Activated CD8-positive, alpha-beta T cell treated with anti-CD3 and anti-CD28 coated beads for 36 hours (primary cell): ENCODE measurements around the gene ATP10B. TPM values are rescaled to one million over a fixed set of nuclear protein-coding genes. Genes with fewer than 3 reads are reported as not detected.

Experiments
- ATAC-seq: fragments of 200-7000 bp; cut with Tn5 transposase; one replicate; pipeline ENCODE4 v1.10.0; 2021; ENCODE audit warnings: mild to moderate bottlenecking, moderate library complexity
- CTCF ChIA-PET: fragments of 350-600 bp; sonication (Branson Sonifier 250); formaldehyde crosslinking; loops from one replicate; lab custom pipeline; 2021; ENCODE audit warnings: antibody characterized with exemption; lab: Charles Lee
- POLR2A ChIA-PET: fragments of 350-600 bp; sonication (Branson Sonifier 250); formaldehyde crosslinking; loops from one replicate; lab custom pipeline; 2021; ENCODE audit warnings: antibody characterized with exemption; lab: Charles Lee
- DNase-seq: peaks from one replicate; pipeline ENCODE4 v3.0.0-alpha.2; 2020
- H3K27ac Mint-ChIP-seq: one replicate; pipeline ENCODE4 v1.8.0; 2021; ENCODE audit warnings: mild to moderate bottlenecking, mixed read lengths
- H3K27me3 Mint-ChIP-seq: one replicate; pipeline ENCODE4 v1.8.0; 2021; ENCODE audit warnings: mixed read lengths
- H3K36me3 Mint-ChIP-seq: one replicate; pipeline ENCODE4 v1.8.0; 2021; ENCODE audit warnings: low read depth, mixed read lengths
- H3K4me1 Mint-ChIP-seq: one replicate; pipeline ENCODE4 v1.8.0; 2021; ENCODE audit warnings: low read depth, mixed read lengths
- H3K4me3 Mint-ChIP-seq: one replicate; pipeline ENCODE4 v1.8.0; 2021; ENCODE audit warnings: mild to moderate bottlenecking, moderate library complexity, mixed read lengths
- H3K9me3 Mint-ChIP-seq: one replicate; pipeline ENCODE4 v1.8.0; 2021; ENCODE audit warnings: mixed read lengths
- intact Hi-C: fragments of 100-400 bp; cut with micrococcal nuclease; formaldehyde crosslinking; loops from one replicate; pipeline ENCODE4 v1.10.0; 2022
- total RNA-seq, 2 experiments: library from RNA; stranded (reverse); gene quantifications; one replicate each; pipeline ENCODE4 v1.2.3, GENCODE V29; 2021
- TF ChIP-seq, protein P1 (sequence below): fragments of 200-600 bp; IDR thresholded peaks from one replicate; pipeline ENCODE4 v1.8.0; 2022; ENCODE audit warnings: antibody characterized with exemption, mild to moderate bottlenecking

The ATP10B gene
- total RNA-seq, 2 experiments from 2014 or later = not detected

DNA sequence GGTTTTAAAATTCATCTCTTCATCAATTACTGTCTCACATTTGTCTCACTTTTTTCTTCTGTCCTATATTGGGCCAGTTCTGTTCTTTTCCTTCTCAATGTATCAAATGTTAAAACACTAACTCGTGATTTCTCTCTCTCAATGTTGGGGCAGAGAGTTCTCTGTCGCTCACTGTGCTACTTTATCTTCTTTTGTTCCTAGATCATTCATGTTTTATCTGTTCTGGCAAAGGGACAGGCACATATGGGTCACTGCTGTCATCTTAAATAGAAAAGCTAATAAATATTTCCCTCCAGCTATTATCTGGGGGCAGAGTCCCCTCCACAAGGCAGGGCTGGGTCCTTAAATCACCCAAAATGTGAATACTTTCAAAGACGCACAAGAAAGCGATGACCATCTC is 216.3 kb downstream of the ATP10B start:
- no peaks in the 10 kb centered on the region for H3K36me3 Mint-ChIP-seq

DNA sequence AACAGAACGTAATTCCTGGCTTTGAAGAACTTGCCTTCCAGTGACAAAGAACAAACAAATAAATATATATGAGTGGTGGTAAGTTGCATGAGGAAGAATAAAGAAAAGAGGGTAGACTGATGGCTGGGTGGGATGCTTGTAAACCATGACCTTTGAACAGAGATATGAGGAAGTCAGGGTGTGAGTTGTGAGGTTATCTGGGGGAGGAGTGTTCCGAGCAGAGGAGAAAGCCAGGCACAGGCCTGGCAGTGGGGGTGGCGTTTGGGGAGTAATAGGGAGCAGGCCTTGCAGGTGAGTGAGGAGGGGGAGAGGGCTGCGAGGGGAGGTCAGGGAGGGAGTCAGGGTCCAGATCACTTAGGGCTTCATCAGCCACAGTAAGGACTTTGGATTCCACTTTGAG is 217.0 kb downstream of the ATP10B start:
- DNase-seq (no peak), ATAC-seq (no peak)
- Mint-ChIP-seq H3K4me3 (no peak overlapping the region), H3K27ac (no peak overlapping the region), H3K27me3 (peaks cover 5% of the 10 kb centered on the region), H3K4me1 (no peaks in the 10 kb centered on the region), H3K9me3 (no peaks in the 10 kb centered on the region), H3K36me3 (no peaks in the 10 kb centered on the region)
- intact Hi-C loops = no loop called here
- POLR2A ChIA-PET = no interaction called here
- TF ChIP-seq, protein P1, sequence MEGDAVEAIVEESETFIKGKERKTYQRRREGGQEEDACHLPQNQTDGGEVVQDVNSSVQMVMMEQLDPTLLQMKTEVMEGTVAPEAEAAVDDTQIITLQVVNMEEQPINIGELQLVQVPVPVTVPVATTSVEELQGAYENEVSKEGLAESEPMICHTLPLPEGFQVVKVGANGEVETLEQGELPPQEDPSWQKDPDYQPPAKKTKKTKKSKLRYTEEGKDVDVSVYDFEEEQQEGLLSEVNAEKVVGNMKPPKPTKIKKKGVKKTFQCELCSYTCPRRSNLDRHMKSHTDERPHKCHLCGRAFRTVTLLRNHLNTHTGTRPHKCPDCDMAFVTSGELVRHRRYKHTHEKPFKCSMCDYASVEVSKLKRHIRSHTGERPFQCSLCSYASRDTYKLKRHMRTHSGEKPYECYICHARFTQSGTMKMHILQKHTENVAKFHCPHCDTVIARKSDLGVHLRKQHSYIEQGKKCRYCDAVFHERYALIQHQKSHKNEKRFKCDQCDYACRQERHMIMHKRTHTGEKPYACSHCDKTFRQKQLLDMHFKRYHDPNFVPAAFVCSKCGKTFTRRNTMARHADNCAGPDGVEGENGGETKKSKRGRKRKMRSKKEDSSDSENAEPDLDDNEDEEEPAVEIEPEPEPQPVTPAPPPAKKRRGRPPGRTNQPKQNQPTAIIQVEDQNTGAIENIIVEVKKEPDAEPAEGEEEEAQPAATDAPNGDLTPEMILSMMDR = no peak
- CTCF ChIA-PET = no interaction called here

More for the DNA sequence above, 216.3 kb downstream of the ATP10B start:
- no peak overlapping the region for H3K4me3 Mint-ChIP-seq
- no peaks in the 10 kb centered on the region for H3K4me1 Mint-ChIP-seq
- H3K27ac Mint-ChIP-seq = no peak overlapping the region
- POLR2A ChIA-PET = no interaction called here
- TF ChIP-seq, protein P1 = no peak
- intact Hi-C loops = no loop called here
- no peak for ATAC-seq
- H3K27me3 Mint-ChIP-seq = peaks cover 5% of the 10 kb centered on the region
- CTCF ChIA-PET = no interaction called here
- no peaks in the 10 kb centered on the region for H3K9me3 Mint-ChIP-seq
- DNase-seq = no peak

DNA sequence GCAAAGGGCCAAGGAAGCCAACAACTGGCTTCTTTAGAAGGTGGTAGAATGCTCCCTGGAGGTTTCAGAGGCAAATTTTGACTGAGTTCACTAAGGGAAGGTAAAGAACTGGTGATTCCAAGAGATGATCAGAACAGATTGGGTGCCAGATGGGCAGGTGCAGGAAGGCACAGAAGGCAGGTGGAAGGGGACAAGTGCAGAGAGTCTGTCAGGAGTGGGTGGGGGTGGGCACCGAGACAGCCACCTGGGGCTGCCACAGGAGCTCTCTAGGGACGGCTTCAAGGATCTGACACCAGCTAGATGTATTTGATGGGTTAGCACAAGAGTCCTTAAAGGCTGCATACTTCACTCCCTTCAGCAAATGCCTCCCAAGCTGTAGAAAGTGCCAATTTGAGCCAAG is 223.0 kb downstream of the ATP10B start:
- Mint-ChIP-seq H3K4me1 (no peaks in the 10 kb centered on the region), H3K36me3 (no peaks in the 10 kb centered on the region), H3K27ac (no peak overlapping the region), H3K9me3 (no peaks in the 10 kb centered on the region), H3K27me3 (peaks cover 5% of the 10 kb centered on the region), H3K4me3 (no peak overlapping the region)
- no peak for DNase-seq
- intact Hi-C loops = no loop called here
- CTCF ChIA-PET = no interaction called here
- TF ChIP-seq, protein P1 = no peak
- POLR2A ChIA-PET = no interaction called here
- ATAC-seq = no peak

DNA sequence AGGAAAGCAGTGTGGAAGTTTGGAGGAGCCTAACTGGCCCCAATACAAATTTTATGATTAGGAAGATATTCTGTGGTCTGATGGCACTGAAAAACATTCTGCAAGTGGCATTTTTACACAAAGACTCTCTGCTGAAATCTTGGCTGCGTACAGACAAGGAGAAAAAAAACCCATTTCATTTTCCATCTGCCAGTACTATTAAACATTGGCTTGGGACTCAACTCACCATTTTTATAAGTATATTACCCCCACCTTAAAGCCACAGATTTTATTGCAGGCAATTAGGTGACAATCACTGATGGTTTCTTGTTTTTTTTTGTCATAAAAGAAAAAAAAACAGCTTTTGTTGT is 223.4 kb downstream of the ATP10B start:
- H3K4me3 Mint-ChIP-seq = no peak overlapping the region
- ATAC-seq (no peak), DNase-seq (no peak)
- intact Hi-C loops = no loop called here
- no peaks in the 10 kb centered on the region for H3K4me1 Mint-ChIP-seq
- TF ChIP-seq, protein P1 = no peak
- POLR2A ChIA-PET = no interaction called here
- H3K27ac Mint-ChIP-seq = no peak overlapping the region
- H3K36me3 Mint-ChIP-seq = no peaks in the 10 kb centered on the region
- CTCF ChIA-PET = no interaction called here
- H3K27me3 Mint-ChIP-seq = peaks cover 5% of the 10 kb centered on the region
- H3K9me3 Mint-ChIP-seq = no peaks in the 10 kb centered on the region

DNA sequence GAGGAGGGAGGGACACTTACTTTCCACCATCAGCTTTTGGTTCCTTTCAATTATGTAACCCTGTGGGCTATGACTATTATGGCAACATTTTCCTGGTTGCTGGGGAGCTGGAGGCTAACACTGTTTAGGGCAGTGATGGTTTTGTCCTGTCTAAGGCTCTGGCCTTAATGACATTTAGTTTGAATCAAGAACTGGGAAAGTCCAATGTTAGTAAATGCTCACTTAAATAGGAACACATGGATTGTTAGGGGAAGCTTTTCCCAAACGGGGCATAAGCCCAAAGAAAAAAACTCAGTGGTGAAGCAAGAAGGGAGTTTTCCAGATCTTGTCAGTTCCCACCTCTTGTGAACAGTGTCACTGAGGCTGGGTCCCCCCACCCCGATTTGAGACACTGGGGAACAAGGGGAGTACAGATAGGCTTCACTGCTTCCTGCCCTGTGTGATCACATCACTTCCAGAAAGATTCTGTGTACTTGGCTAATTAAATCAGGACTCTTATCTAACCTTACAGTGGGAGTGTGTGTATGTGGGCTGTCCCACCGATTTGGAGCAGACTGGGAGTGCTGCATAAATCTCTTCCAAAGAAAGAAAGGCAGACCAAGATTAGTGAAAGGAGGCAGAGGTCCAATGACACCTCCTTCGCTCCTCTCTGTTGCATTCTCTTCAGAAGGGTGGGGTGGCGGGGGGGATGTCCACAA is 223.9 kb downstream of the ATP10B start:
- DNase-seq (no peak), ATAC-seq (no peak)
- peaks cover 5% of the 10 kb centered on the region for H3K27me3 Mint-ChIP-seq
- TF ChIP-seq, protein P1 = no peak
- no peak overlapping the region for H3K4me3 Mint-ChIP-seq
- H3K36me3 Mint-ChIP-seq = no peaks in the 10 kb centered on the region
- POLR2A ChIA-PET = no interaction called here
- intact Hi-C loops = no loop called here
- H3K4me1 Mint-ChIP-seq = no peaks in the 10 kb centered on the region
- CTCF ChIA-PET = no interaction called here
- no peaks in the 10 kb centered on the region for H3K9me3 Mint-ChIP-seq
- no peak overlapping the region for H3K27ac Mint-ChIP-seq
